H9 (cell line): ENCODE results near the gene TMEM107. TPM values are rescaled to one million over a fixed set of nuclear protein-coding genes. Genes with fewer than 3 reads are reported as not detected.
A peak's percentile ranks its signal among the peaks of the same experiment; 100 is the strongest.

Experiments used
- DNase-seq: peaks from one replicate; pipeline ENCODE4 v3.0.0-alpha.2; 2017
- H2AFZ ChIP-seq: one replicate; pipeline ENCODE4 v1.6.1; 2013; ENCODE audit warnings: mild to moderate bottlenecking, low read length, control low read depth, moderate library complexity
- H2AK5ac ChIP-seq: 2 replicates; pipeline ENCODE4 v1.6.1; 2013; ENCODE audit warnings: low read length, control low read depth, mixed read lengths; ENCODE audit not compliant: insufficient read length
- H2BK120ac ChIP-seq: one replicate; pipeline ENCODE4 v1.6.1; 2013; ENCODE audit warnings: low read depth, mild to moderate bottlenecking, low read length, control low read depth, inconsistent platforms; ENCODE audit not compliant: poor library complexity, severe bottlenecking
- H2BK12ac ChIP-seq: 2 replicates; pipeline ENCODE4 v1.6.1; 2013; ENCODE audit warnings: low read length, control low read depth, mixed read lengths, low read depth; ENCODE audit not compliant: insufficient read length
- H2BK15ac ChIP-seq: 2 replicates; pipeline ENCODE4 v1.6.1; 2013; ENCODE audit warnings: low read depth, low read length, control low read depth
- H2BK20ac ChIP-seq: one replicate; pipeline ENCODE4 v1.6.1; 2013; ENCODE audit warnings: low read depth, mild to moderate bottlenecking, low read length, control low read depth, inconsistent platforms; ENCODE audit not compliant: poor library complexity, severe bottlenecking
- H2BK5ac ChIP-seq: 2 replicates; pipeline ENCODE4 v1.6.1; 2013; ENCODE audit warnings: low read length, control low read depth, mixed read lengths; ENCODE audit not compliant: insufficient read length
- H3K14ac ChIP-seq: 2 replicates; pipeline ENCODE4 v1.6.1; 2013; ENCODE audit warnings: low read length, control low read depth; ENCODE audit not compliant: insufficient read depth
- H3K18ac ChIP-seq: 2 replicates; pipeline ENCODE4 v1.6.1; 2013; ENCODE audit warnings: low read depth, mild to moderate bottlenecking, mixed read lengths, low read length, control low read depth; ENCODE audit not compliant: insufficient read length
- H3K23ac ChIP-seq: 2 replicates; pipeline ENCODE4 v1.6.1; 2013; ENCODE audit warnings: low read length, control low read depth, mixed read lengths, low read depth; ENCODE audit not compliant: insufficient read length
- H3K23me2 ChIP-seq: 2 replicates; pipeline ENCODE4 v1.6.1; 2013; ENCODE audit warnings: low read depth, mild to moderate bottlenecking, mixed read lengths, low read length, control low read depth; ENCODE audit not compliant: insufficient read length, poor library complexity, severe bottlenecking
- H3K27ac ChIP-seq: 2 replicates; pipeline ENCODE4 v1.5.1; 2013; ENCODE audit warnings: low read length, control low read depth, mixed read lengths, low read depth; ENCODE audit not compliant: insufficient read length
- H3K27me3 ChIP-seq: 2 replicates; pipeline ENCODE4 v1.6.1; 2013; ENCODE audit warnings: low read length, control low read depth, inconsistent platforms; ENCODE audit not compliant: insufficient read depth
- H3K4ac ChIP-seq: 2 replicates; pipeline ENCODE4 v1.6.1; 2013; ENCODE audit warnings: low read depth, mild to moderate bottlenecking, control low read depth, inconsistent platforms, low read length, moderate library complexity
- H3K4me1 ChIP-seq: 2 replicates; pipeline ENCODE4 v1.6.1; 2013; ENCODE audit warnings: low read length, control low read depth, inconsistent platforms; ENCODE audit not compliant: insufficient read depth
- H3K4me2 ChIP-seq: 2 replicates; pipeline ENCODE4 v1.6.1; 2013; ENCODE audit warnings: low read length, control low read depth, mixed read lengths; ENCODE audit not compliant: insufficient read length, insufficient read depth
- H3K56ac ChIP-seq: 2 replicates; pipeline ENCODE4 v1.6.1; 2013; ENCODE audit warnings: low read depth, mild to moderate bottlenecking, mixed read lengths, low read length, control low read depth; ENCODE audit not compliant: insufficient read length
- H3K79me1 ChIP-seq: 2 replicates; pipeline ENCODE4 v1.6.1; 2013; ENCODE audit warnings: low read depth, mild to moderate bottlenecking, moderate library complexity, low read length, control low read depth, inconsistent platforms; ENCODE audit not compliant: insufficient read depth, poor library complexity, severe bottlenecking
- H3K79me2 ChIP-seq: 2 replicates; pipeline ENCODE4 v1.6.1; 2013; ENCODE audit warnings: low read length, control low read depth, inconsistent platforms; ENCODE audit not compliant: insufficient read depth
- H3K9ac ChIP-seq: 2 replicates; pipeline ENCODE4 v1.6.1; 2013; ENCODE audit warnings: low read length, control low read depth, mixed read lengths; ENCODE audit not compliant: insufficient read length; ENCODE audit errors: extremely low read depth
- H3K9me3 ChIP-seq: one replicate; pipeline ENCODE4 v1.6.1; 2013; ENCODE audit warnings: low read depth, low read length, inconsistent platforms; ENCODE audit not compliant: control insufficient read depth
- H3T11ph ChIP-seq: one replicate; pipeline ENCODE4 v1.6.1; 2013; ENCODE audit warnings: mild to moderate bottlenecking, low read length, control low read depth, inconsistent platforms
- H4K20me1 ChIP-seq: one replicate; pipeline ENCODE4 v1.6.1; 2013; ENCODE audit not compliant: control insufficient read depth, insufficient read length, insufficient read depth
- H4K5ac ChIP-seq: 2 replicates; pipeline ENCODE4 v1.6.1; 2013; ENCODE audit warnings: low read depth, mild to moderate bottlenecking, mixed read lengths, low read length, control low read depth; ENCODE audit not compliant: insufficient read length
- H4K8ac ChIP-seq: replicated peaks from 2 replicates; pipeline ENCODE4 v1.6.1; 2013; ENCODE audit warnings: low read length, control low read depth, mixed read lengths, low read depth; ENCODE audit not compliant: insufficient read length
- H4K91ac ChIP-seq: 2 replicates; pipeline ENCODE4 v1.6.1; 2013; ENCODE audit warnings: low read depth, mild to moderate bottlenecking, moderate library complexity, mixed read lengths, low read length, control low read depth; ENCODE audit not compliant: insufficient read length
- H3K27ac Mint-ChIP-seq, 3 experiments: 2 replicates in 2 of 3; 3 replicates in 1 of 3; pipeline ENCODE4 v1.8.0; 2020 to 2021; ENCODE audit warnings: mixed read lengths in 3 of 3, mild to moderate bottlenecking in 1 of 3, moderate library complexity in 1 of 3
- H3K27me3 Mint-ChIP-seq: 2 replicates; pipeline ENCODE4 v1.8.0; 2021; ENCODE audit warnings: low read depth, mild to moderate bottlenecking, moderate library complexity, mixed read lengths
- H3K36me3 Mint-ChIP-seq, 3 experiments: 2 replicates in 2 of 3; 3 replicates in 1 of 3; pipeline ENCODE4 v1.8.0; 2020 to 2021; ENCODE audit warnings: low read depth in 3 of 3, mixed read lengths in 3 of 3; ENCODE audit not compliant: insufficient read depth in 1 of 3
- H3K4me1 Mint-ChIP-seq, 2 experiments: 2 replicates each; pipeline ENCODE4 v1.8.0; 2020; ENCODE audit warnings: mixed read lengths in 2 of 2
- H3K4me3 Mint-ChIP-seq, 2 experiments: 2 replicates in 1 of 2; 3 replicates in 1 of 2; pipeline ENCODE4 v1.8.0; 2020 to 2021; ENCODE audit warnings: mild to moderate bottlenecking in 2 of 2, mixed read lengths in 2 of 2, moderate library complexity in 1 of 2
- H3K9me3 Mint-ChIP-seq, 2 experiments: 2 replicates in 1 of 2; 3 replicates in 1 of 2; pipeline ENCODE4 v1.8.0; 2020; ENCODE audit warnings: mild to moderate bottlenecking in 2 of 2, mixed read lengths in 2 of 2, moderate library complexity in 1 of 2
- CTCF ChIP-seq: fragments of 200-600 bp; sonication (generic); conservative IDR thresholded peaks from 3 replicates; pipeline ENCODE4 v1.8.0; 2021; ENCODE audit warnings: antibody characterized with exemption, mild to moderate bottlenecking
- WGBS: extraction: QIAGEN DNeasy Blood & Tissue Kit; methylation state at CpG from one replicate; pipeline ENCODE4 v1.1.7; 2013; ENCODE audit warnings: missing lambda C conversion rate, low lambda C conversion rate, mixed read lengths; ENCODE audit not compliant: insufficient read length; ENCODE audit errors: extremely low coverage; 5-methylcytosine and 5-hydroxymethylcytosine counted together
- total RNA-seq: library from RNA; stranded (reverse); gene quantifications from 2 replicates; pipeline ENCODE4 v1.2.1, GENCODE V29; 2021

Gene TMEM107
- total RNA-seq, 1 experiment from 2014 or later, result 12.7 TPM

GRCh38 chr17:8186787-8187516, 10.8 kb upstream of the TMEM107 start:
- Histone ChIP-seq H4K8ac (no peak overlapping the region), H3K56ac (no peak overlapping the region), H2BK20ac (no peak overlapping the region), H3K27ac (peak overlapping the region; percentile 50), H2BK15ac (no peak overlapping the region), H3T11ph (no peak overlapping the region), H2AFZ (no peak overlapping the region), H3K18ac (peak overlapping the region; percentile 64), H3K79me2 (no peaks in the 10 kb centered on the region), H4K20me1 (peaks cover 3% of the 10 kb centered on the region), H3K4ac (no peak overlapping the region), H4K91ac (no peak overlapping the region), H3K23me2 (peaks cover 19% of the 10 kb centered on the region), H3K14ac (peak overlapping the region; percentile 37; the same call in 1 of the 2 replicates), H2BK120ac (no peak overlapping the region), H2BK5ac (no peak overlapping the region), H3K23ac (no peak overlapping the region), H3K79me1 (no peaks in the 10 kb centered on the region), H4K5ac (no peak overlapping the region), H3K4me2 (peak overlapping the region; percentile 99), H2AK5ac (no peak overlapping the region), H3K4me1 (peaks cover 9% of the 10 kb centered on the region; the same call in 1 of the 2 replicates), H3K9me3 (no peaks in the 10 kb centered on the region), H3K9ac (peak overlapping the region; percentile 81), H3K27me3 (peaks cover 2% of the 10 kb centered on the region; the same call in 1 of the 2 replicates), H2BK12ac (no peak overlapping the region)
- Mint-ChIP-seq H3K4me1 (peaks cover 12 to 15% of the 10 kb centered on the region in 2 experiments), H3K4me3 (no peak overlapping the region), H3K36me3 (no peaks in the 10 kb centered on the region; a peak in 1 of 7 replicates), H3K27ac (no peak overlapping the region), H3K27me3 (peaks cover 9% of the 10 kb centered on the region), H3K9me3 (no peaks in the 10 kb centered on the region)
- peak; percentile 98 for DNase-seq
- WGBS, result no CpG with 5 or more reads among the region's 32 CpGs
- peak; percentile 48; the same call in 2 of the 3 replicates for TF ChIP-seq CTCF
